ENCODE results near the gene MAML3. TPM values are rescaled to one million over a fixed set of nuclear protein-coding genes. Genes with fewer than 3 reads are reported as not detected.

Gene MAML3
- total RNA-seq, 1 donor from 2014 or later: 0.43 TPM

GRCh38 chr4:139822391-139822790, 331.6 kb downstream of the MAML3 start:
- DNase-seq (ENCODE audit: low read depth): peak; percentile 27

GRCh38 chr4:139819082-139819481, 334.9 kb downstream of the MAML3 start:
- no peak for DNase-seq (ENCODE audit: low read depth)

GRCh38 chr4:139817657-139818452, 336.1 kb downstream of the MAML3 start:
- DNase-seq (ENCODE audit: low read depth): peak; percentile 62

GRCh38 chr4:139816856-139817255, 337.1 kb downstream of the MAML3 start:
- no peak for DNase-seq (ENCODE audit: low read depth)

- DNase-seq (ENCODE audit: low read depth): peak; percentile 90
Measured at GRCh38 chr4:139815778-139816601, 338.0 kb downstream of the MAML3 start.

GRCh38 chr4:139814323-139815015, 339.5 kb downstream of the MAML3 start:
- DNase-seq (ENCODE audit: low read depth): no peak

GRCh38 chr4:139813881-139814280, 340.1 kb downstream of the MAML3 start:
- no peak for DNase-seq (ENCODE audit: low read depth)

- no peak for DNase-seq (ENCODE audit: low read depth)
Measured at GRCh38 chr4:139810710-139811109, 343.3 kb downstream of the MAML3 start.

GRCh38 chr4:139809757-139810140, 344.2 kb downstream of the MAML3 start:
- DNase-seq (ENCODE audit: low read depth): no peak

- peak; percentile 89 for DNase-seq (ENCODE audit: low read depth)
Measured at GRCh38 chr4:139808808-139809756, 344.9 kb downstream of the MAML3 start.

- DNase-seq (ENCODE audit: low read depth): no peak
Measured at GRCh38 chr4:139808381-139808807, 345.6 kb downstream of the MAML3 start.

- DNase-seq (ENCODE audit: low read depth): no peak
Measured at GRCh38 chr4:139807483-139807882, 346.5 kb downstream of the MAML3 start.

GRCh38 chr4:139806929-139807328, 347.1 kb downstream of the MAML3 start:
- no peak for DNase-seq (ENCODE audit: low read depth)

- no peak for DNase-seq (ENCODE audit: low read depth)
Measured at GRCh38 chr4:139802931-139803330, 351.1 kb downstream of the MAML3 start.

- DNase-seq (ENCODE audit: low read depth): no peak
Measured at GRCh38 chr4:139802488-139802887, 351.5 kb downstream of the MAML3 start.

GRCh38 chr4:139801895-139802294, 352.1 kb downstream of the MAML3 start:
- DNase-seq (ENCODE audit: low read depth): no peak

GRCh38 chr4:139800082-139800481, 353.9 kb downstream of the MAML3 start:
- no peak for DNase-seq (ENCODE audit: low read depth)

- DNase-seq (ENCODE audit: low read depth): no peak
Measured at GRCh38 chr4:139799615-139800014, 354.4 kb downstream of the MAML3 start.

- no peak for DNase-seq (ENCODE audit: low read depth)
Measured at GRCh38 chr4:139798456-139798855, 355.5 kb downstream of the MAML3 start.

GRCh38 chr4:139797287-139797686, 356.7 kb downstream of the MAML3 start:
- DNase-seq (ENCODE audit: low read depth): no peak
